AG09319 (cell line): ENCODE data around the gene BRINP2.

ENCODE experiments used
- DNase-seq: peaks from one replicate; pipeline ENCODE4 v3.0.0-alpha.2; 2010; ENCODE audit warnings: low read depth; ENCODE audit errors: extremely low read depth
- CTCF ChIP-seq: IDR thresholded peaks from 2 replicates; pipeline ENCODE4 v1.5.1; 2011; ENCODE audit warnings: low read depth, mild to moderate bottlenecking, inconsistent platforms, low read length, moderate library complexity

BRINP2 gene

GRCh38 chr1:177170756-177171535 lies at the start of gene BRINP2:
Gene BRINP2, plus strand, starts transcription at chr1:177170958. Its CDS starts 58,919 bp downstream, at chr1:177229877.
- TF ChIP-seq CTCF, result no peak
- no peak for DNase-seq

GRCh38 chr1:177122461-177123251 lies 48.1 kb upstream of the BRINP2 start:
- no peak for TF ChIP-seq CTCF

GRCh38 chr1:177124577-177125278 lies 46.0 kb upstream of the BRINP2 start:
- DNase-seq, result no peak
- no peak for TF ChIP-seq CTCF

More at GRCh38 chr1:177122461-177123251, 48.1 kb upstream of the BRINP2 start:
- DNase-seq, result no peak

GRCh38 chr1:177126267-177126666 lies 44.5 kb upstream of the BRINP2 start:
- DNase-seq, result no peak
- TF ChIP-seq CTCF, result no peak

GRCh38 chr1:177128665-177129281 lies 42.0 kb upstream of the BRINP2 start:
- no peak for DNase-seq
- no peak for TF ChIP-seq CTCF

- DNase-seq, result no peak
- no peak for TF ChIP-seq CTCF
Measured at GRCh38 chr1:177130451-177130945, 40.3 kb upstream of the BRINP2 start.
